Measurements from ENCODE around the gene PARD3B.

DNA sequence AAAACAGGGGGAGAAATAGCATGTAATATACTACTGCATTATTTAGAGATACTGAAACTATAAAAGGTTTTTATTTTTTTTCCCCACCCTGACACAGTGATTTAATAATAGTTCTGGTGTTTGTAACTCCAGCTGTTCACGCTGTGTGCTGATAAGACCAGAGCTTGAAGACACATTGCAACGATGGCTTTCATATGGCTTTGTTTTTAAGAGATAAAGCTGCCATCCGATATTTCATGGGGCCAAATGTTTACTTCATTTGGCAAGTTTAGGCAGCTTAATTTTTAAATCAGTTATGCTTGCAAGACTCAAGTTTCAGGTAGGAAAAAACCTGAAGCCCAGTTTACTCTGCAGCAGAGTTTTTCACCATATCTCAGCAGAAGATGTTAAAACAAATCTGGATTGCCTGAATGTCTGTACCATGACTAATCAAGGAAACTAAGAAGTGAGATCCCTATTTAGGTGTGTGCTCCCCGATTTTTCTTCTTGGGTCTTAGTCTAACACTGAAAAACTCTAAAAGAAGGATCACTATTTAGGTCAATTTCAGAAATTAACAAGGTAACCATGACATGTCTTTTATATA lies 508.6 kb downstream of the PARD3B start:
- no peak for TF ChIP-seq POLR2A (IDR thresholded peaks at IDR 0.05; ENCODE audit: low read length)
- no peak for TF ChIP-seq GATA1 (IDR thresholded peaks at IDR 0.05; ENCODE audit: low read depth, low read length)

Measured in erythroblast (primary cell).